ENCODE measurements around the gene EXOC3. TPM values are rescaled to one million over a fixed set of nuclear protein-coding genes. Genes with fewer than 3 reads are reported as not detected.

Gene EXOC3
- polyA plus RNA-seq, 1 donor from 2014 or later = 27.7 TPM

GRCh38 chr5:455806-456205, 12.8 kb downstream of the EXOC3 start:
- TF ChIP-seq RAD21 (conservative IDR thresholded peaks at IDR 0.05) (no peak), CTCF (IDR thresholded peaks at IDR 0.05; ENCODE audit: poor library complexity, severe bottlenecking) (no peak), MXI1 (conservative IDR thresholded peaks at IDR 0.05; ENCODE audit: poor library complexity, severe bottlenecking) (no peak), EZH2 (IDR thresholded peaks at IDR 0.05; ENCODE audit: borderline replicate concordance, insufficient read depth, low read length, poor library complexity, severe bottlenecking) (no peak), POLR2AphosphoS5 (IDR thresholded peaks at IDR 0.05) (no peak), REST (IDR thresholded peaks at IDR 0.05; ENCODE audit: borderline replicate concordance) (no peak), EP300 (conservative IDR thresholded peaks at IDR 0.05; ENCODE audit: poor library complexity, severe bottlenecking) (no peak), SMC3 (conservative IDR thresholded peaks at IDR 0.05; ENCODE audit: poor library complexity) (no peak), TAF1 (IDR thresholded peaks at IDR 0.05; ENCODE audit: low read depth) (no peak)
- no peaks in the 10 kb centered on the region for H3K27me3 ChIP-seq (ENCODE audit: insufficient read depth, low read depth, low read length)
- H3K36me3 ChIP-seq (ENCODE audit: insufficient read depth, low read length) = peaks cover 19% of the 10 kb centered on the region
- no peaks in the 10 kb centered on the region for H4K20me1 ChIP-seq (ENCODE audit: insufficient read depth)
- no peaks in the 10 kb centered on the region for H3F3A ChIP-seq (ENCODE audit: insufficient read depth, low read length, poor library complexity, severe bottlenecking)
- H3K27ac ChIP-seq (ENCODE audit: low read length) = no peak overlapping the region
- no peak overlapping the region for H3K4me3 ChIP-seq (ENCODE audit: low read length)
- H2AFZ ChIP-seq (ENCODE audit: low read depth, low read length) = no peak overlapping the region
- H3K4me2 ChIP-seq (ENCODE audit: low read length) = no peak overlapping the region
- H3K9me2 ChIP-seq (ENCODE audit: insufficient read depth, low read length) = no peaks in the 10 kb centered on the region
- H3K9ac ChIP-seq (ENCODE audit: low read length) = no peak overlapping the region
- H3K79me2 ChIP-seq (replicated peaks; ENCODE audit: insufficient read depth, low read length) = peaks cover 5% of the 10 kb centered on the region
- peaks cover 8% of the 10 kb centered on the region for H3K9me3 ChIP-seq (ENCODE audit: low read length)

GRCh38 chr5:456351-457194, 13.6 kb downstream of the EXOC3 start:
- no peaks in the 10 kb centered on the region for H3K27me3 ChIP-seq (ENCODE audit: insufficient read depth, low read depth, low read length)
- no peak overlapping the region for H3K27ac ChIP-seq (ENCODE audit: low read length)
- no peak overlapping the region for H3K4me3 ChIP-seq (ENCODE audit: low read length)
- H3K9ac ChIP-seq (ENCODE audit: low read length) = no peak overlapping the region
- H3K36me3 ChIP-seq (ENCODE audit: insufficient read depth, low read length) = peaks cover 14% of the 10 kb centered on the region
- H3K79me2 ChIP-seq (replicated peaks; ENCODE audit: insufficient read depth, low read length) = no peaks in the 10 kb centered on the region
- H3K9me2 ChIP-seq (ENCODE audit: insufficient read depth, low read length) = no peaks in the 10 kb centered on the region
- H3K9me3 ChIP-seq (ENCODE audit: low read length) = peaks cover 8% of the 10 kb centered on the region
- H4K20me1 ChIP-seq (ENCODE audit: insufficient read depth) = no peaks in the 10 kb centered on the region
- no peak for TF ChIP-seq REST (IDR thresholded peaks at IDR 0.05; ENCODE audit: borderline replicate concordance)
- no peak for TF ChIP-seq TAF1 (IDR thresholded peaks at IDR 0.05; ENCODE audit: low read depth)
- TF ChIP-seq RAD21 (conservative IDR thresholded peaks at IDR 0.05) = no peak
- TF ChIP-seq MXI1 (conservative IDR thresholded peaks at IDR 0.05; ENCODE audit: poor library complexity, severe bottlenecking) = no peak
- no peak for TF ChIP-seq CTCF (IDR thresholded peaks at IDR 0.05; ENCODE audit: poor library complexity, severe bottlenecking)
- no peak for TF ChIP-seq EZH2 (IDR thresholded peaks at IDR 0.05; ENCODE audit: borderline replicate concordance, insufficient read depth, low read length, poor library complexity, severe bottlenecking)
- TF ChIP-seq POLR2AphosphoS5 (IDR thresholded peaks at IDR 0.05) = no peak
- no peak for TF ChIP-seq EP300 (conservative IDR thresholded peaks at IDR 0.05; ENCODE audit: poor library complexity, severe bottlenecking)
- no peak for TF ChIP-seq SMC3 (conservative IDR thresholded peaks at IDR 0.05; ENCODE audit: poor library complexity)
- no peaks in the 10 kb centered on the region for H3F3A ChIP-seq (ENCODE audit: insufficient read depth, low read length, poor library complexity, severe bottlenecking)
- H3K4me2 ChIP-seq (ENCODE audit: low read length) = no peak overlapping the region
- no peak overlapping the region for H2AFZ ChIP-seq (ENCODE audit: low read depth, low read length)

Data from neural cell (in vitro differentiated cells).